IPS-11a (cell line): ENCODE measurements around the gene SLC25A53.
"Not testable (repeated sequence)": the region's sequence is repeated elsewhere in the genome, so short reads cannot be mapped to it uniquely, and the experiment has no call there.

Experiments
- H3K4me3 ChIP-seq: one replicate; pipeline ENCODE4 v1.5.1; 2013; ENCODE audit warnings: low read depth, low read length, control low read depth

Gene SLC25A53

DNA sequence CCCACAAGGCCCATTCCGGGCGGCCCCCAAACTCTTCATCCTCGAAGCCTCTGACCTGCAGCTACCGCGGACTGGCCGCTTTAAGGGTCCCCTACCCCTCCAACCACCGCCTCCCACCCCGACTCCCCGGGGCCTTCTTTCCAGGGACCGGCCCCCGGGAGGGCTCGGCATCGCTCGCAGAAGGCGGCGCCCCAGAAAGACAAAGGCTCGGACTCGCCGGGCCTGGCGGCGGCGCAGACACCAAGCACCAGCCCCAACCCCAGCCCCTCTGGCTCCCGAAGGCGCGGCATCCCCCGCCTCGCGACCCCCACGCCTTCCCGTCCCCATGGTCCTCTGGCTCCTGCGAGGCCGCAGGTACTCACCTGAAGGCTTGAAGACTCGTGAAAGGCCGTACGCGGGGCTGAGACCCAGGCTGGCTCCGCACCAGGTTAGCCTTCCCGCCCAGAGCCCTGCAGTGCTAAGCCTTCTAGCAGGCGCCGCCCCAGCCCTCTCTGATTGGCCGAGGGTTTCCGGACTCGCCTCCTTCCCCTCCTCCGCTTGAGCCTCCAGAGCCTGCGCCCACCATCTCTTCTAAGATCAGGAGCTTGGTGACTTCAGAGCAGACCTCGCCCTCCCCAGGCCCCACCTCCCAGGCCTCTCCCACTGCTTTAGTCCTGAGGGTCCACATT, 80.9 kb downstream of the SLC25A53 start, which contains the start of gene TMSB15C:
Gene TMSB15C, minus strand, starts transcription at position 459 of the 668 bp plus-strand sequence.
- not testable (repeated sequence) for H3K4me3 ChIP-seq

- H3K4me3 ChIP-seq = not testable (repeated sequence)
Observed at GRCh38 chrX:104062636-104063035, 94.2 kb downstream of the SLC25A53 start.

DNA sequence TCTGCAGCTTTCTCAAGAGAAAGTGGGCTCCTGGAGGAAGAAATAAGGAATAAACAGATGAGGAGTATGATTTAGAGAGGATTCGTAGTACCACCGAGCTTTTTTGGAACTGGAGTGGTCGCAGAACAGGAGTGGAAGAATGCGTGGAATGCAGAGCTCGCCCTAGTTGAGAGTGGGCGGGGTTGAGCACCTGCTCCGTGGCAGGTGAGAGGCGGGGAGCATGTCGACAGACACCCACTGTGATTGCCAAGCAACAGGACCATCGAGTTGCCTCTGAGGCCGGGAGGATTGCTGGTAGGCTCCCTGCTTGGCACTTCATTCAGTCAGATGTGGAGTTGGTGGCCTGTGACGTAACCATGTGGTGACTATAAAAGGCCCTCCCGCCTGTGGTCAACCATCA, 101.9 kb downstream of the SLC25A53 start:
- H3K4me3 ChIP-seq = not testable (repeated sequence)
